ENCODE results near the gene ROBO4. TPM values are rescaled to one million over a fixed set of nuclear protein-coding genes. Genes with fewer than 3 reads are reported as not detected.

Gene ROBO4
- total and polyA plus RNA-seq, 9 of the 15 experiments (the other 6 are each of a cell fraction or from before 2014, with no cell fraction given): not detected

DNA sequence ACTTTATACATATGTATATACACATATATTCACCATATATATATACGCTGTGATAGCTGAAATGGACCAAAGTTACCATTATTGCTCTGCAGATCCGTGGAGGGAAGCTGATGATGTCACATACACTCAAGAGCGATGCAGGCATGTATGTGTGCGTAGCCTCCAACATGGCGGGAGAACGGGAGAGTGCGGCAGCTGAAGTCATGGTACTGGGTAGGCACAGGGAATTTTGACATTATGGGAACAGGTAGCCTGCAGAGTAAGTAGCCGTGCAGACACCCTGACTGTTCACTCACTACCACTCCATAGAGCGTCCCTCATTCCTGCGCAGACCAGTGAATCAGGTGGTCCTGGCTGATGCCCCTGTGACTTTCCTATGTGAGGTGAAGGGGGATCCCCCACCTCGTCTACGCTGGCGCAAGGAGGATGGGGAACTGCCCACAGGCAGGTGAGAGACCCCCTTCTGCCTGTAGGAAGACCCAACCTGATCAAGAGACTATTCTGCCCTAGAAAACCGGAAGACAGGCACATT, 27.7 kb downstream of the ROBO4 start (continued):
- TF ChIP-seq CEBPB (tag; IDR thresholded peaks at IDR 0.05) (no peak), FOS (IDR thresholded peaks at IDR 0.05; ENCODE audit: extremely low read depth, insufficient read length) (no peak), PTBP1 (IDR thresholded peaks at IDR 0.05; ENCODE audit: low read depth, low read length) (no peak), ZNF699 (CRISPR knock-in tag; IDR thresholded peaks at IDR 0.05; ENCODE audit: insufficient replicate concordance) (no peak)
- TF ChIP-seq, protein P1, sequence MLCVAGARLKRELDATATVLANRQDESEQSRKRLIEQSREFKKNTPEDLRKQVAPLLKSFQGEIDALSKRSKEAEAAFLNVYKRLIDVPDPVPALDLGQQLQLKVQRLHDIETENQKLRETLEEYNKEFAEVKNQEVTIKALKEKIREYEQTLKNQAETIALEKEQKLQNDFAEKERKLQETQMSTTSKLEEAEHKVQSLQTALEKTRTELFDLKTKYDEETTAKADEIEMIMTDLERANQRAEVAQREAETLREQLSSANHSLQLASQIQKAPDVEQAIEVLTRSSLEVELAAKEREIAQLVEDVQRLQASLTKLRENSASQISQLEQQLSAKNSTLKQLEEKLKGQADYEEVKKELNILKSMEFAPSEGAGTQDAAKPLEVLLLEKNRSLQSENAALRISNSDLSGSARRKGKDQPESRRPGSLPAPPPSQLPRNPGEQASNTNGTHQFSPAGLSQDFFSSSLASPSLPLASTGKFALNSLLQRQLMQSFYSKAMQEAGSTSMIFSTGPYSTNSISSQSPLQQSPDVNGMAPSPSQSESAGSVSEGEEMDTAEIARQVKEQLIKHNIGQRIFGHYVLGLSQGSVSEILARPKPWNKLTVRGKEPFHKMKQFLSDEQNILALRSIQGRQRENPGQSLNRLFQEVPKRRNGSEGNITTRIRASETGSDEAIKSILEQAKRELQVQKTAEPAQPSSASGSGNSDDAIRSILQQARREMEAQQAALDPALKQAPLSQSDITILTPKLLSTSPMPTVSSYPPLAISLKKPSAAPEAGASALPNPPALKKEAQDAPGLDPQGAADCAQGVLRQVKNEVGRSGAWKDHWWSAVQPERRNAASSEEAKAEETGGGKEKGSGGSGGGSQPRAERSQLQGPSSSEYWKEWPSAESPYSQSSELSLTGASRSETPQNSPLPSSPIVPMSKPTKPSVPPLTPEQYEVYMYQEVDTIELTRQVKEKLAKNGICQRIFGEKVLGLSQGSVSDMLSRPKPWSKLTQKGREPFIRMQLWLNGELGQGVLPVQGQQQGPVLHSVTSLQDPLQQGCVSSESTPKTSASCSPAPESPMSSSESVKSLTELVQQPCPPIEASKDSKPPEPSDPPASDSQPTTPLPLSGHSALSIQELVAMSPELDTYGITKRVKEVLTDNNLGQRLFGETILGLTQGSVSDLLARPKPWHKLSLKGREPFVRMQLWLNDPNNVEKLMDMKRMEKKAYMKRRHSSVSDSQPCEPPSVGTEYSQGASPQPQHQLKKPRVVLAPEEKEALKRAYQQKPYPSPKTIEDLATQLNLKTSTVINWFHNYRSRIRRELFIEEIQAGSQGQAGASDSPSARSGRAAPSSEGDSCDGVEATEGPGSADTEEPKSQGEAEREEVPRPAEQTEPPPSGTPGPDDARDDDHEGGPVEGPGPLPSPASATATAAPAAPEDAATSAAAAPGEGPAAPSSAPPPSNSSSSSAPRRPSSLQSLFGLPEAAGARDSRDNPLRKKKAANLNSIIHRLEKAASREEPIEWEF (CRISPR knock-in tag; IDR thresholded peaks at IDR 0.05): no peak
- TF ChIP-seq, protein P2, sequence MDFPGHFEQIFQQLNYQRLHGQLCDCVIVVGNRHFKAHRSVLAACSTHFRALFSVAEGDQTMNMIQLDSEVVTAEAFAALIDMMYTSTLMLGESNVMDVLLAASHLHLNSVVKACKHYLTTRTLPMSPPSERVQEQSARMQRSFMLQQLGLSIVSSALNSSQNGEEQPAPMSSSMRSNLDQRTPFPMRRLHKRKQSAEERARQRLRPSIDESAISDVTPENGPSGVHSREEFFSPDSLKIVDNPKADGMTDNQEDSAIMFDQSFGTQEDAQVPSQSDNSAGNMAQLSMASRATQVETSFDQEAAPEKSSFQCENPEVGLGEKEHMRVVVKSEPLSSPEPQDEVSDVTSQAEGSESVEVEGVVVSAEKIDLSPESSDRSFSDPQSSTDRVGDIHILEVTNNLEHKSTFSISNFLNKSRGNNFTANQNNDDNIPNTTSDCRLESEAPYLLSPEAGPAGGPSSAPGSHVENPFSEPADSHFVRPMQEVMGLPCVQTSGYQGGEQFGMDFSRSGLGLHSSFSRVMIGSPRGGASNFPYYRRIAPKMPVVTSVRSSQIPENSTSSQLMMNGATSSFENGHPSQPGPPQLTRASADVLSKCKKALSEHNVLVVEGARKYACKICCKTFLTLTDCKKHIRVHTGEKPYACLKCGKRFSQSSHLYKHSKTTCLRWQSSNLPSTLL (IDR thresholded peaks at IDR 0.05): no peak
- TF ChIP-seq, protein P3, sequence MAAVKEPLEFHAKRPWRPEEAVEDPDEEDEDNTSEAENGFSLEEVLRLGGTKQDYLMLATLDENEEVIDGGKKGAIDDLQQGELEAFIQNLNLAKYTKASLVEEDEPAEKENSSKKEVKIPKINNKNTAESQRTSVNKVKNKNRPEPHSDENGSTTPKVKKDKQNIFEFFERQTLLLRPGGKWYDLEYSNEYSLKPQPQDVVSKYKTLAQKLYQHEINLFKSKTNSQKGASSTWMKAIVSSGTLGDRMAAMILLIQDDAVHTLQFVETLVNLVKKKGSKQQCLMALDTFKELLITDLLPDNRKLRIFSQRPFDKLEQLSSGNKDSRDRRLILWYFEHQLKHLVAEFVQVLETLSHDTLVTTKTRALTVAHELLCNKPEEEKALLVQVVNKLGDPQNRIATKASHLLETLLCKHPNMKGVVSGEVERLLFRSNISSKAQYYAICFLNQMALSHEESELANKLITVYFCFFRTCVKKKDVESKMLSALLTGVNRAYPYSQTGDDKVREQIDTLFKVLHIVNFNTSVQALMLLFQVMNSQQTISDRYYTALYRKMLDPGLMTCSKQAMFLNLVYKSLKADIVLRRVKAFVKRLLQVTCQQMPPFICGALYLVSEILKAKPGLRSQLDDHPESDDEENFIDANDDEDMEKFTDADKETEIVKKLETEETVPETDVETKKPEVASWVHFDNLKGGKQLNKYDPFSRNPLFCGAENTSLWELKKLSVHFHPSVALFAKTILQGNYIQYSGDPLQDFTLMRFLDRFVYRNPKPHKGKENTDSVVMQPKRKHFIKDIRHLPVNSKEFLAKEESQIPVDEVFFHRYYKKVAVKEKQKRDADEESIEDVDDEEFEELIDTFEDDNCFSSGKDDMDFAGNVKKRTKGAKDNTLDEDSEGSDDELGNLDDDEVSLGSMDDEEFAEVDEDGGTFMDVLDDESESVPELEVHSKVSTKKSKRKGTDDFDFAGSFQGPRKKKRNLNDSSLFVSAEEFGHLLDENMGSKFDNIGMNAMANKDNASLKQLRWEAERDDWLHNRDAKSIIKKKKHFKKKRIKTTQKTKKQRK (IDR thresholded peaks at IDR 0.05; ENCODE audit: borderline replicate concordance, low read depth, low read length): no peak

All from K562 (cell line).